Smooth muscle cell of the brain vasculature (primary cell): ENCODE measurements around the gene UVRAG.
"Not testable (repeated sequence)": the region's sequence is repeated elsewhere in the genome, so short reads cannot be mapped to it uniquely, and the experiment has no call there.

Experiments
- DNase-seq: peaks from one replicate; pipeline ENCODE4 v3.0.0-alpha.2; 2012; ENCODE audit warnings: low read depth, low spot score

UVRAG gene

DNA sequence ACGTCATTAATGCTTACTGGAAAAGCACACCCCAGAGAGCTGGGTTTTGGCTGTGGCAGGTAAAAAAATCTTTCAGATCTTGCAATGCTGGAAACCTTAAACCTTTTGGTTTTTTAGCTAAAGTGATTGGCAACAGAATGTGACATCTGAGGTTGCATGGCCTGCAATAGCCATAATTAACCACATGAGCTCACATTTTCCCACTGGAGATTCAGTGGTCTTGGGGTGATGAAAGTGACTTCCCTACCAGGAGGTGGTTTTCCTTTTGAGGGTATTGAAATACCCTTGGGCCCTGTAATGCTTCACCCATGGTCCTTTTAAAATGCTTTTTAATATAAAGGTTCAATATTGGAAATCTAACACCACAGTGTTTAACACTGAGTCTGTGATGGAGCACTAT, 198.5 kb downstream of the UVRAG start:
- DNase-seq = no peak

GRCh38 chr11:76023236-76024068, 208.4 kb downstream of the UVRAG start:
- DNase-seq = no peak

DNA sequence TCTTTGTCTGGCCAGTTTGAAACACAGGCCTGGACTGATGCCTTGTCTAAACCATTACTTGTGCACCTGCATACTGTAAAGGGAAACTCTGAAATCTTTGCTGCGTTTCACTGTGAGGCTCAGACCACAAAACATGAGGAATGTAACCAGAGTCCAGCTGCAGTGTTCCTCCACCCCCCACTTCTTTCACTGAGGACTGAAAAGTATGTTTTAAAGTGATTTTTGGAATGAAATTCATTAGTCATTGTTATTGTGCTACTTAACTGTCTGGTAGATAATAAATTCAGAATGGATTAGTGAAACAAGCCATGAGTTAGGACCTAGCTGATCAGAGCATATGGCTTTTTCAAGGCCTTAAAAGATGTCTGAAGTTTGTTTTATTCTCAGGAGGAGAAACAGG, 210.1 kb downstream of the UVRAG start:
- DNase-seq = no peak

- no peak for DNase-seq
These were observed 210.8 kb downstream of the UVRAG start for GRCh38 chr11:76025817-76026216.

DNA sequence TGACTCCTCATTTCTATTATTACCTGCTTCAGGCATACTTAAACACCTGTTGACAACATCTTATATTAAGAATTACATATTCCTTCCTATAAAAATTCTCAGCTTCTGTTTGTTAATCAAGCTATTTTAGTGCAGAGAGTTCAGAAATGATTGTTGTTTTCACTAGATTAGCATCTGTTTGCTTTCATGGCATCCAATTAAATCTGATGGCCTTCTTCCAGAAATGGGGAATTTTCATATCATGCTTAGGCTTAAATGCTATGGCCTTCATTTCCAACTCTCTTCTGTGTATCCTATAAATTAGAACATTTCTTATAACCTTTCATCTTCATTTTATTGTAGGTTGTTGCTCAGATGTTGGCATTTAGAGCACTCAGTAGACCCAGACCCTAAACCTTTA, 211.3 kb downstream of the UVRAG start:
- no peak for DNase-seq

DNA sequence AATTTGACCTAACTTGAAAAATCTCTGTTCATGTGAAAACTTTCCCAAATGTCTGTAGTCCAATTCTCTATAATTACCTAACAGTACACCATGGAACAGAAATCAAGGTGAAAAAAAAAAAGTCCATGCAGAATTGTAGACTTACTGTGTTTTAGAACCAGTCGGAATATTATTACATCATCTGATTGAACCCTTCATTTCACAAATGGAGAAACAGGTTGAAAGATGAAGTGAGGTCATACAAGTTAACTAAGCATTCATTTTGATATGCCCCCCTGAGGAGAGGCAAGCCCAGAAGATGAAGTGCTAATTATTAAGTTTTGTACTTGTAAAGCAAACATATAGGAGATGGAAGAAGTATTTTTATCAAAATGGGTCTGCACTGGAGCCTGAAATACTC, 211.9 kb downstream of the UVRAG start:
- no peak for DNase-seq

GRCh38 chr11:76030286-76030685, 215.3 kb downstream of the UVRAG start:
- no peak for DNase-seq

- no peak for DNase-seq
These were observed 216.1 kb downstream of the UVRAG start for GRCh38 chr11:76030968-76031590.

DNA sequence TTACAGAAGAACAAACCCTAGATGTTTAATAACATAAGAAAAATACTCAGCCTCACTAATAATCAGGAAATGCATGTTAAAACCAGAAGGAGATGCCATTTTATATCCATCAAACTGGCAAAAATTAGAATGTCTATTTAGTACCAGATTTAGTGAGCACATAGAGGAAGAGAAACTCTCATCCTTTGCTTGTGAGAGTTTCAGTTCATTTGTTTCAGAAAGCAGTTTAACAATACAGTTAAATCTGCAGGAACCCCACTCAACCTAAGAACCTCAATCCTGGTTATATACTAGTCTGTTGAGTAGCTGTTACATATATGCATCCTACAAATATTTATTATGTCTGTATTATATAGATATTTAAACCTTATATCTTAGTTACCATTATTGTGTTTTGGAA, 218.7 kb downstream of the UVRAG start:
- DNase-seq = no peak

- no peak for DNase-seq
These were observed 220.0 kb downstream of the UVRAG start for GRCh38 chr11:76035020-76035419.

GRCh38 chr11:76038608-76039007, 223.6 kb downstream of the UVRAG start:
- DNase-seq = no peak

- no peak for DNase-seq
These were observed 226.2 kb downstream of the UVRAG start for GRCh38 chr11:76041208-76041607.

DNA sequence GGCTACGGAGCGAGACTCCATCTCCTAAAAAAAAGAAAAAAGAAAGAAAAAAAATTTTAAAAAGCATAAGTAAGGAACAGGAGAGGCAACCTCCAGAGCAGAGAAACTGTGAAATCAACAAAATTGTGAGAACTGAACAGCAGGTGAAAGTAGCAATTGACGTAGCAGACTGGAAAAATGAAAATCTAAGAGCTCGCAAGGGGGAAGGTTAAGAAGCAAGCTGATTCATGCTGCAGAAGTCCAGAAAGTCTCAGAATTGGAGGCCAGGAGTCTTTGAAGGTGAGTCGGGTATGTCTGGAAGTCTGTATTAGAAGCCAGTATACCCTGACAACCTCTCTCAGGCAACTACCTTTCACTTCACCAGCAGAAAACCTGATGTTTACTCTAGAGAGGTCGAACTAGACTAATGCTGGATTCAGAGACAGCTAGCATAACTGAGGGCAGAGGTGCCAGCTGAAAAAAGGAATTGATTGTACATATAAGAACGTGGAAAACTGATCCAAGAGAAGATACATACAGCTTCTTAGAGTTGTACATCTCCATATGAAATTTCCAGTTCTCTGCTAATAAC, 229.8 kb downstream of the UVRAG start:
- DNase-seq = no peak

- DNase-seq = no peak
These were observed 232.2 kb downstream of the UVRAG start for GRCh38 chr11:76047231-76047630.

GRCh38 chr11:76047766-76048165, 232.8 kb downstream of the UVRAG start:
- DNase-seq = no peak

DNA sequence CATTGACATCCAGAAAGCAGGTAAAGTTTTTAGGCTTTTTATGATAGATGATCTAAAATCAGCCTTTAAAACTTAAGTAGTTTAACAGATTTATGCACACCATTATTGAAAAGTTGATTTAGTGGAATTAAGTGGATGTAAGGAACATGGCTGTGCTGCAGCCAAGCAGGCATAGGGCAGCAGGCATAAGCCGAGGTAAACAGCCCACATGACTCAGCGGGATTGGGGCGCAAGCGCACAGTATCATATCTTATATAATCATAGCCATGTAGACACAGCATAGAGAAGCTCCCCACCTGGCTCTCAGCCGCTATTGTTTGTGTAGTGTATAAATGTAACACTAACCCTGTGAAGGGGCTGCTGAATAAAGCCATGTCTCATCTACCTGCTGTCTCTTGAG, 233.8 kb downstream of the UVRAG start:
- no peak for DNase-seq

- no peak for DNase-seq
These were observed 234.5 kb downstream of the UVRAG start for GRCh38 chr11:76049511-76049910.

- no peak for DNase-seq
These were observed 236.9 kb downstream of the UVRAG start for GRCh38 chr11:76051937-76052336.

GRCh38 chr11:76054330-76054729, 239.3 kb downstream of the UVRAG start:
- no peak for DNase-seq

GRCh38 chr11:76056876-76057275, 241.9 kb downstream of the UVRAG start:
- DNase-seq = no peak

- DNase-seq = not testable (repeated sequence)
These were observed 245.5 kb downstream of the UVRAG start for GRCh38 chr11:76060475-76061036.

- DNase-seq = no peak
These were observed 247.7 kb downstream of the UVRAG start for GRCh38 chr11:76062733-76063132.

DNA sequence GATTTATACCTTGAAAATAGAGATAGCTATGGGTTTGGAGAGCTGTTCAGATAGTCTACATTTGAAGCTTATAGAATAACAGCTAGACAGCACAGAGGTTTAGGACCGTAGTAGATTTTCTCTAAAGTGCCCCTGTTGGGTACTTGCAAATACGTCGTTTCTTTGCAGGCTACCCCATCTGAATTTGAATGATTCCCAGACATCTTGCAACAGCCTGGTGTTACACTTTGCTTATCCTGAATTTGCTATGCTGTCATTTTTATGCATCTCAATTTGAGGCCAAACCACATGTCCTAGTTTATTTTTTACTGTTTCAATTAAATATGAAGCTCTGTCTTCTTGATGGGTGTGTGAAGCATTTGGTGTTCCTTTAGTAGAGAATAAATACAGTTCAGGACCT, 249.2 kb downstream of the UVRAG start:
- no peak for DNase-seq
